ENCODE data around the gene STK38L. TPM values are rescaled to one million over a fixed set of nuclear protein-coding genes. Genes with fewer than 3 reads are reported as not detected.
"Not testable (repeated sequence)": the region's sequence is repeated elsewhere in the genome, so short reads cannot be mapped to it uniquely, and the experiment has no call there.

Gene STK38L
- total RNA-seq, 1 donor from 2014 or later: 15.7 TPM

DNA sequence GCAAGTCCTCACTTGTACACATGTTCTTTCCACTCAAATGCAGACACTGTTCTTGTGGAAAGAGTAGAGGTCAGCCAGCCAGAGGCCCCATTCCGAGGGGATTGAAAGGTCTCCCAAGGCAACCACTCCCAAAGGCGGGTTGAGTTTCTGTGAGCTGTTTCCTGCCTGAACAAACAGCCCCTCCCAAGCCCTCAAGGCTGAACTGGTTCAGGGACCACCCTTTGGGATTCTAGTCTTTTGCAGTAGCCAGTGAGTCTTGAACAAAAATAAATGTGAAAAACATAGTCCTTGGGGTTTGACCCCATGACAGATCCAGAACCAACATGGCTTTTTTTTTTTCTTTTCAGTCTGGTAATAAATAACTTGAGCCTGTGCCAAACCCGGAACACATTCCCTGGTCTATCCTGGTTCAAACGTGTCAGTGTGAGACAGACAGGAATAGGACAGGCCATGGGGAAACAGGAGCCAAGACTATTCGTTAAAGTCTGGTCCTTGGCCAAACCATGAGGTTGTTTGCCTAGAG, 17.6 kb upstream of the STK38L start:
- DNase-seq (ENCODE audit: low read depth): peak; percentile 48

DNA sequence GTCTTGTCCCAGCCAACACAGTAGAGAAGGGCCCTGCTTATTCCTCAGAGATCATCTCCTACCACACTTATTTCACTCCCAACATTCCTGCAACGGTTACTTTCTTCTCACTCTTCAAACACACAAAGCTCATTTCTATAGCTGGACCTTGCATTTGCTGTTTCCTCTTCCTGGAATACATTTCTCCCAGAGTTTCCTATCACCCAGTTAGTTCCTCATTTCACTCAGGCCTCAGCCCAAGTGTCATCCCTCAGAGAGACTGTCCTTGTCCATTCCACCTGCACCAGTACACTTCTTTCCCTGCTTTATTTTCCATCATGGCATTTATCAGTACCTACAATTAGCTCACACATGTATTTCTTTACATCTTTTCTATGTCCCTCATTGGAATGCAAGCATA, 14.7 kb upstream of the STK38L start:
- DNase-seq (ENCODE audit: low read depth): no peak

DNA sequence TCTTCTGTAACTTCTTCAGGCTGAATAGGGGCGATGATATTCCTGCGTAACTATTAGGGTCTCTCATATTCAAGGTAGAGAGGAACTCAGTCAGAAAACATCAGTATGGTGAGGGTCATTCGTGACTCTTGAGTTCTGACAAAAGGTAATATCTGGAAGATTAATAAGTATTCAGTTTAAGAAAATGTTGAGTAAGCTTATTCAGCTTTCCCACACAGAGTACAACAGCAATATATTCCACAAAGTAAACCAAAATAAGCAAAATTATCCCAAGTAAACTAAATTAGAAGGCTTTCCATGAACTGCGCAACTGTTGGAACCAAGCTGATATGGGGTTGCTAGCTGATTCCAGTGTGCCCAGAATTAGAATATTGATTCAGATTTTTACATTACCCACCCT, 12.7 kb upstream of the STK38L start:
- not testable (repeated sequence) for DNase-seq (ENCODE audit: low read depth)

DNA sequence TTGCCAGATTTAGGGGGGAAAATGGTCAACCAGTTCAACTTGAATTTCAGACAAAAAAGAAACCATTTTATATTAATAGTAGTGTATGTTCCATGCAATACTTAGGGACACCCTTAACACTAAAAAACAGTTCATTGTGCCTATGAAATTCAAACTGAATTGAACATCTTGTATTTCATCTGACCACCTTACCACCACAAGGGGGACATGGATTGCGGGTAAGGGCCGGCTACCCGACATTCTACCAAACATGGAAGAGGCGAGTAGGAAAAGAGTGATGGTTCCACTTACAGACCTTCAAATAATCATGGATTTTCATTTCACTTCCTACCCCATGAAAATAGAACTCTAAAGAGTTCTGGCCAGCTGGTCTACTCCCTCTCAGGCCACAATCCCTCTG, 10.3 kb upstream of the STK38L start:
- DNase-seq (ENCODE audit: low read depth): no peak

DNA sequence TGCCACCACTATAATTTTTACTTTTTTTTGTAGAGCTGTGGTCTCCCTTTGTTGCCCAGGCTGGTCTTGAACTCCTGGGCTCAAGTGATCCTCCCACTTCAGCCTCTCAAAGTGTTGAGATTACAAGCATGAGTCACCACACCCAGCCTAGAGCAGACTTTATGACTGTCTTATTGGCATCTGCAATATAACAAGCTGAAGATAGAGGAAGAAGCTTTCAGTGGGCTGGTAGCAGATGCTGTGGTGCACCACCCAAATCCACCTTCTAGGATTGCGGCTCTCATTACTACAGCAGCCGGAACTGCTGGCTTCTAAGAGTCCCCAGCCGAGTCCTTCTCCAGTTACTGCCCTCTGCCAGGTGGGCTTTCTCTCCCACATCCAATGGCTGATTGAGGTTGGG, 7.6 kb upstream of the STK38L start:
- no peak for DNase-seq (ENCODE audit: low read depth)

DNA sequence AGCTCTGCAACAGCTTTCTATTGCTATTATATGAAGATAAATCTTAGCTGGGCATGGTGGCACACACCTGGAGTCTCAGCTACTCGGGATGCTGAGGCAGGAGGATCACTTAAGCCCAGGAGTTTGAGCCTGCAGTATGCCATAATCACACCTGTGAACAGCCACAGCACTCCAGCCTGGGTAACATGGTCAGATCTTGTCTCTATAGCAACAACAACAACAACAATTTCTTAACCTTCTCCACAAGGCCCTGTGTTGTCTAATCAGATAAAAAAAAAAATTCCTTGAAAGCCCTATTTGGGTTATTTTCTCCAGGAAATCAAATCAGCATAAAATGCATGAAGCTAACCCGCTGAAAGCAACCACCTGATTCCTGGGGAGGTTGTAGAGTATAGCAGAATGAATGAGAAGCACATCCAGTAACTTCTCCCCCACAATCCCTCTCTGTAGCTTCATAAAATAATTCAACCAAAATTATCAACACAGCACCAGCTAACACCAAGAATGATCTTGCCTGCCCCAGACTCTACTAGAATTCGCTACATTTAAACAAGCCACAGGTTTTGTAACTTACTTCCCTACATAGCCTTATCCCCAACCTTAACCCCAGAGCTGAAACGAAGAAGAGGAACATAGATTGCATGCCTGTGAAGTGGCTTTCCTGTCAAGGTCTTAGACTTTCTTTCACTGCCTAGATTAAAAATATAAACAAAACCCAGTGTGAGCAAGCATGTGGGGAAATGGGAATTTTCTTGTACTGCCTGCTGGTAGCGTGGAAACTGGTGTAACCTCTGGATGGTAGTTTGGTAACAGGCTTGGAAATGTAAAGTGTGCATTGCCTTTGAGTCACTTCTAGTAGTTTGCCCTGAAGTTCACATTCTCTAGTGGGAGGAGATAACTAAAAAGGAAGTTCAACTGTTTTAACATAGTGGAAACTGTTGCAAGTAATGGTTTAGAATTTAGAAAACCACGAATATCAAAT, 6.0 kb upstream of the STK38L start:
- DNase-seq (ENCODE audit: low read depth): peak; percentile 43

GRCh38 chr12:27243006-27243405, 1.1 kb upstream of the STK38L start:
- DNase-seq (ENCODE audit: low read depth): no peak

- peak; percentile 28 for DNase-seq (ENCODE audit: low read depth)
Observed at GRCh38 chr12:27244689-27245488, 803 bp downstream of the STK38L start.

DNA sequence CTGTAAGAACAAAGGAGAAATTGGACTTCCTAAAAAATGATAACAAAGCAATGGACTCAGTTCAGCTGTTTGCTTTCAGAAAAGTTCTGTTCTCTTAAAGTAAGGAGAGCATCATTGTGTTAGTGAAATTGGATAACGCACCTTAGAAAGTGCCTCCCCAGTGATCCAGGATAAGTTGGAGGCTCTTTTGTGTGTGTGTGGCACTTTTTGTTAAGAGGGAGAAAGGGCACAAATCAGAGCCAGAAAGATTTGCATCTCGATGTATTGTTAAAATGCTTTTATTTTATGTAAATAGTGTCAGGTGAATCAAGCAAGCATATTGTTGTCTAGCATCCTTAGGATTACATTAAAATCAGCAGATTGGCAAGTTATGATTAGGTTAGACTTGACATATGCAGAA, 2.1 kb downstream of the STK38L start:
- DNase-seq (ENCODE audit: low read depth): no peak

DNA sequence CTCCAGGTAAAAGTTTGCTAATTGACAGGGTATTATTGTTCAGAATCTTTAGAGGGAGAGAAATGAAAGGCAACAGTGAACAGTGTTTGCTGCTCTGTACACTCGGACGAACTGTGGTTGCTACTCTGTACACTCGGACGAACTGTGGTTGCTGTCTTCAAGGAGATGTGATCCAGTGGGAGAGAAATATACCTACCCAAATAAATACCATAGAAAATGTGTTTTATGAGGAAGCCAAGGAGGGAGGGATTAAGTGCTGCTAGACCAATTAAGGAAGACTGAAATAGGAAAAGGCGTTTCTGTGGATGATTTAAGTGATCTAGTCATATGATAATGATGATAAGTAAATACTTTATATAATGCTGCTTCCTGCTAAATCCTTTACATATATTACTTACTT, 2.7 kb downstream of the STK38L start:
- no peak for DNase-seq (ENCODE audit: low read depth)

DNA sequence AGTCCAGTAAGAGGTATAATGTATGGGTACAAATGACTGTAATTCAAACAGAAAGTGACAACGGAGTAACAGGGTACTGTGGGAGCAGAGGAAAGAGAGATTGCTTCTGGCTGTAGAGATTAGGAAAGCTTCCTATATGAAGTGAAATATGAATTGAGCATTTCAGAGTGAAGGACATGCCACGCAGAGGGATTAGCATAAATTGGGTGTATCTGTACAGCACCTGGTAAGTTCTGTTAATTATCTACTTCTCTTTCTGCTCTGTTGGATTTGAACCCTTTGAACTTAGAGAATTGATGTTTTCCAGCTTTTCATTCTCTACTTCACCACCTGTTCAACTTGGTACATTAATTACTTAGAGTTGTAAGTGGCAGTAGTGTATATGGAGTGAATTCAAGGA, 8.8 kb downstream of the STK38L start:
- DNase-seq (ENCODE audit: low read depth): peak; percentile 45

DNA sequence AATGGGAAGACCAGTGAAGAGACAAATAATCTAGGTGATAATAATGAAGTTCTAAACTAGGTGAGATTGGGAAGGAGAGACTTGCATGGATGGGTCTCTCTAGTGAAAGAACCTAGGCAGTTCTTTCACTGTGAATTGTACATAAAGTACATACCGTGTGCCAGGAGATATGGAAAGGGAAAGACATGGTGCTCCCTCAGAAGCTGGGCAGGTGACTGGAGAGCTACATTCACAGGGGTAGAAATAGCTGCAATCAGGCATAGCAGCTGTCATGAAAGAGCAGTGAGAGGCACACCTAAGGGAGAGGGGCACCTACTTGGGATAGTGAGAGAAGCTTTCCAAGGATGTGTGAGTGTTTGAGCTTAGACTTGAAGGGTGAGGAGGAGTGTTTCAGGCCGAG, 9.3 kb downstream of the STK38L start:
- no peak for DNase-seq (ENCODE audit: low read depth)

DNA sequence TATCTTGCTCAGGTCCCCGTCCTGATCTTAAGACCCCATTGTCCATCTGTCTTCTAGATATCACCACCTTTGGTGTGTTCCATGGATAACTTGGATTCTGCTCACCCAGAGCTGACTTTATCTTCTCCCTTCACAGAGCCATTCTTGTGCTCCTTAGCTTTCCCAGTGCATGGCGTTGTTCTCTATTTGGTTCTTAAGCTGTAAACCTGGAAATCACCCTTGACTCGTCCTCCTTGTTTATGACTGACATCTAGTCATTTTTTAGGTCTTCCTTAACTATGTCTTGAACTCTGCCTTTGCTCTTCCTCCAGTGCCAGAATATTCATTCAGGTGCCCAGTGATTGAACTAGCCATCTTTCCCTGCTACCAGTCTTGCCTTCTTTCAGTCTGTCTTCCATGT, 11.7 kb downstream of the STK38L start:
- no peak for DNase-seq (ENCODE audit: low read depth)

- DNase-seq (ENCODE audit: low read depth): no peak
Observed at GRCh38 chr12:27257104-27257843, 13.2 kb downstream of the STK38L start.

- peak; percentile 55 for DNase-seq (ENCODE audit: low read depth)
Observed at GRCh38 chr12:27260746-27261145, 16.7 kb downstream of the STK38L start.

GRCh38 chr12:27261866-27262265, 17.8 kb downstream of the STK38L start:
- DNase-seq (ENCODE audit: low read depth): no peak

DNA sequence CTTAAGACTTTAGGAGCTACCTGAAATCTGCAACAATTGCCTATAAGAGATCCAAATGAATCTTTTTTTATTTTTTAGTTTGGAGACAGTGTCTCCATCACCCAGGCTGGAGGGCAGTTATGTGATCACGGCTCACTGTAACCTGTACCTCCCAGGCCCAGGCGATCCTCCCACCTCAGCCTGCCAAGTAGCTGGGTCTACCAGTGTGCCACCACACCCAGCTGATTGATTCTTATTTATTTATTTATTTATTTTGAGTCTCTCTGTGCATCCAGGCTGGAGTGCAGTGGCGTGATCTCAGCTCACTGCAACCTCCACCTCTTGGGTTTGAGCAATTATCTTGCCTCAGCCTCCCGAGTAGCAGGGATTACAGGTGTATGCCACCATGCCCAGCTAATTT, 26.1 kb downstream of the STK38L start:
- no peak for DNase-seq (ENCODE audit: low read depth)

DNA sequence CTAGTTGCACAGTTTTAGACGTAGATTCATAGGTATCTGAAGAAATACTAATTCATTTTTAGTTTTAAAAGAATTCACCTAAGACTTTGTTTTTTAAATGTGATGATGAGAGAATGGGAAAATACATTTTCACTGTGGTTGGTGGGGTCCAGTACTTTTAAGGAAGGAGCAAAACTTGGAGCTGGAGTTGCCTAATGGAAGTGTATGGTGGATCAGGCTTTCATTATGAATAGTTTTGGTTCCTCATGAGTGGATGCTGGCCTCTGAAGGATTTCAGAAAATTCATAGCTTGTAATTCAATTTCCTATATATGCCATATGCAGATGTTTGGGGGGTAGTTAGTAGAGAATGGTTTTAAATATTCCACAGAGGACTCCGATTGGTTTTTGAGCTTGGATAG, 27.1 kb downstream of the STK38L start:
- DNase-seq (ENCODE audit: low read depth): no peak

GRCh38 chr12:27272373-27273028, 28.4 kb downstream of the STK38L start:
- DNase-seq (ENCODE audit: low read depth): peak; percentile 10

GRCh38 chr12:27273114-27273513, 29.0 kb downstream of the STK38L start:
- no peak for DNase-seq (ENCODE audit: low read depth)

DNA sequence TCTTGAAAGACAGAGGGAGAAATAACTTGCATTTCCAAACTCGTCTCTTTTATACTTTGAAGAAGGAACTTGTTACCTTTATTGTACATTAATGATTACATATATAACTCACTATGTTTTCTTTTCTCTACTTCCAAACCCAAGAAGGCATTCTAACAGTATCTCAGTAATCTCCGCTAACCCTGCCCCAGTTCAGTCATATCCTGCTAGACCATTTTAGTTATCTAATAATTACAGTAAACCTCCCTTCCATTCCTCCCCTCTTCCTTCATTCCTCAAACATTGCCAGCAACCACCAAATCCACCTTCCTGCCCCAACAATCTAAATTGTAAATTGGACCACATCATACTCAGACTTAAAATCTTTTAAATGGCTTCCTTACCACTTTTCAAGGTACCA, 30.6 kb downstream of the STK38L start:
- DNase-seq (ENCODE audit: low read depth): no peak

Measured in renal cortical epithelial cell (primary cell).